Endothelial cell (in vitro differentiated cells): ENCODE results near the gene P4HA2. TPM values are rescaled to one million over a fixed set of nuclear protein-coding genes. Genes with fewer than 3 reads are reported as not detected.

ENCODE experiments used
- DNase-seq: peaks from one replicate; pipeline ENCODE4 v3.0.0; 2021; ENCODE audit warnings: low spot score
- H3K27ac Mint-ChIP-seq: one replicate; pipeline ENCODE4 v1.8.0; 2021; ENCODE audit warnings: mixed read lengths, inconsistent platforms; ENCODE audit not compliant: unreplicated experiment
- H3K27me3 Mint-ChIP-seq: one replicate; pipeline ENCODE4 v1.8.0; 2021; ENCODE audit warnings: mild to moderate bottlenecking, moderate library complexity, mixed read lengths, inconsistent platforms; ENCODE audit not compliant: unreplicated experiment
- H3K36me3 Mint-ChIP-seq: one replicate; pipeline ENCODE4 v1.8.0; 2021; ENCODE audit warnings: mild to moderate bottlenecking, low read depth, mixed read lengths, inconsistent platforms; ENCODE audit not compliant: unreplicated experiment
- H3K4me1 Mint-ChIP-seq: one replicate; pipeline ENCODE4 v1.8.0; 2021; ENCODE audit warnings: mild to moderate bottlenecking, mixed read lengths, inconsistent platforms; ENCODE audit not compliant: unreplicated experiment
- H3K4me3 Mint-ChIP-seq: one replicate; pipeline ENCODE4 v1.8.0; 2021; ENCODE audit warnings: mild to moderate bottlenecking, mixed read lengths, inconsistent platforms; ENCODE audit not compliant: unreplicated experiment
- H3K9me3 Mint-ChIP-seq: one replicate; pipeline ENCODE4 v1.8.0; 2021; ENCODE audit warnings: mixed read lengths, inconsistent platforms; ENCODE audit not compliant: unreplicated experiment
- CTCF ChIP-seq: fragments of 200-600 bp; sonication (generic); IDR thresholded peaks from one replicate; pipeline ENCODE4 v1.5.0; 2021; ENCODE audit warnings: antibody characterized with exemption; ENCODE audit not compliant: unreplicated experiment
- microRNA-seq: library from miRNA; unstranded; fragments of <30 nt; microRNA quantifications from one replicate; pipeline ENCODE4, GENCODE V29; 2020; ENCODE audit not compliant: unreplicated experiment
- total RNA-seq: library from RNA; stranded (reverse); fragmentation: NEBNext Ultra II Directional; extraction: Animal tissue kit (Norgen Biotek cat#: 25700); gene quantifications from one replicate; pipeline ENCODE4 v1.2.1, GENCODE V29; 2021; ENCODE audit not compliant: unreplicated experiment

The P4HA2 gene
- total RNA-seq, 1 donor from 2014 or later, result 9.9 TPM

DNA sequence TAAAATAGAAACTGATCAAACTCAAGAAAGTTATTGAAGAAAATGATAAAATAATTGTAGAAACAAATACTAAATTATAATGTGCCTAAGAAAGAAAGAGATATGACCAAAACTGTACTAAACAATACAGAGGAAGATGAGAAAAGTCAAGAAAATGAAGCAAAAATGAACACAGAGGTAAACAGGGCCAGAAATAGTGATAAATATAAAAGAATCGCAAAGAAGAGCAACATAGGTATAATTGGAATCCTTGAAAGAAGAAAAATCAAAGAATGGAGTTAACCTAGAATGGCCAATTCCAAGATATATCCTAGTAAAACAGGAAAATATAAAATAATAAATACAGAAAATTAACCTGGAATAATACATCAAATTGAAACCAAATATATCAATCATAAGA is 84.5 kb downstream of the P4HA2 start:
- no peak for TF ChIP-seq CTCF
- Mint-ChIP-seq H3K27ac (no peak overlapping the region), H3K4me3 (no peak overlapping the region), H3K9me3 (peaks cover 9% of the 10 kb centered on the region), H3K27me3 (peaks cover 1% of the 10 kb centered on the region), H3K4me1 (no peaks in the 10 kb centered on the region), H3K36me3 (no peaks in the 10 kb centered on the region)
- no peak for DNase-seq

GRCh38 chr5:132142459-132142858 is 85.2 kb downstream of the P4HA2 start:
- Mint-ChIP-seq H3K27me3 (peaks cover 1% of the 10 kb centered on the region), H3K4me1 (no peaks in the 10 kb centered on the region), H3K4me3 (no peak overlapping the region), H3K9me3 (peaks cover 9% of the 10 kb centered on the region), H3K36me3 (no peaks in the 10 kb centered on the region), H3K27ac (no peak overlapping the region)
- TF ChIP-seq CTCF, result no peak
- DNase-seq, result no peak

Small RNA genes lying within 50 kb of the gene (microRNA-seq; reads per million reads assigned to microRNA genes)
- gene MIR6830, result not detected

Other genes with a start within 250 kb of the P4HA2 start
- gene ACSL6, start 216.2 kb downstream of the P4HA2 start, total RNA-seq, result 0.80 TPM
- not detected for gene IL3, start 167.2 kb downstream of the P4HA2 start, total RNA-seq
- gene CSF2, start 154.1 kb downstream of the P4HA2 start, total RNA-seq, result not detected
- 8.5 TPM for gene PDLIM4, start 29.8 kb upstream of the P4HA2 start, total RNA-seq
- gene SLC22A4, start 66.5 kb upstream of the P4HA2 start, total RNA-seq, result 0.13 TPM
- gene SLC22A5, start 141.9 kb upstream of the P4HA2 start, total RNA-seq, result 1.2 TPM